Ovary (tissue), 3 donors: ENCODE measurements around the gene CACNB2.

ENCODE experiments used
- EP300 ChIP-seq: sonication (generic); formaldehyde crosslinking; IDR thresholded peaks from one replicate; pipeline ENCODE4 v1.6.1; 2017; ENCODE audit warnings: antibody characterized with exemption
- POLR2A ChIP-seq: fragments of 450-650 bp; IDR thresholded peaks from one replicate; pipeline ENCODE4 v1.6.1; 2017; ENCODE audit warnings: antibody characterized with exemption, mild to moderate bottlenecking, moderate library complexity
- TF ChIP-seq, protein P1 (sequence below), 3 donors: fragments of 450-650 bp in 2 of 3; fragments of 200-600 bp in 1 of 3; IDR thresholded peaks; one replicate each; pipeline versions ENCODE4 v1.5.1 to v1.8.0; 2016 to 2022; ENCODE audit warnings: antibody characterized with exemption in 3 of 3, mild to moderate bottlenecking in 1 of 3
- donor health status: DM: no; HTN: no; CAD: no.

DNA sequence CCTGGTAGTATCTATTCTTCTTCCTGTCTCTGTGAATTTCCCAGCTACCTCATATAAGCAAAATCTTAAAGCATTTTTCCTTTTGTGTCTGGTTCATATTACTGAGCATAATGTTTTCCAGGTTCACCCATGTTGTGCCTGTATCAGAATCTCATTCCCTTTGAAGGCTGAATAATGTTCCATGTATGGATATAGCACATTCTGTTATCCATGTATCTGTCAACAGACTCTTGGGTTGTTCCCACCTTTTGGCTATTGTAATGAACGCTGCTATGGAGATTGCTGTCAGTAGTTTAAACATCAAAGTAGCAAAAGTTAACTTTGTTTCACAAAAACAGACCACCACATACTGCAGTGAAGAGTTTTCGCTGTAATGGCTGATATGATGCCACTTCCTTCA lies 411.2 kb downstream of the CACNB2 start:
- TF ChIP-seq POLR2A = no peak
- TF ChIP-seq, protein P1, sequence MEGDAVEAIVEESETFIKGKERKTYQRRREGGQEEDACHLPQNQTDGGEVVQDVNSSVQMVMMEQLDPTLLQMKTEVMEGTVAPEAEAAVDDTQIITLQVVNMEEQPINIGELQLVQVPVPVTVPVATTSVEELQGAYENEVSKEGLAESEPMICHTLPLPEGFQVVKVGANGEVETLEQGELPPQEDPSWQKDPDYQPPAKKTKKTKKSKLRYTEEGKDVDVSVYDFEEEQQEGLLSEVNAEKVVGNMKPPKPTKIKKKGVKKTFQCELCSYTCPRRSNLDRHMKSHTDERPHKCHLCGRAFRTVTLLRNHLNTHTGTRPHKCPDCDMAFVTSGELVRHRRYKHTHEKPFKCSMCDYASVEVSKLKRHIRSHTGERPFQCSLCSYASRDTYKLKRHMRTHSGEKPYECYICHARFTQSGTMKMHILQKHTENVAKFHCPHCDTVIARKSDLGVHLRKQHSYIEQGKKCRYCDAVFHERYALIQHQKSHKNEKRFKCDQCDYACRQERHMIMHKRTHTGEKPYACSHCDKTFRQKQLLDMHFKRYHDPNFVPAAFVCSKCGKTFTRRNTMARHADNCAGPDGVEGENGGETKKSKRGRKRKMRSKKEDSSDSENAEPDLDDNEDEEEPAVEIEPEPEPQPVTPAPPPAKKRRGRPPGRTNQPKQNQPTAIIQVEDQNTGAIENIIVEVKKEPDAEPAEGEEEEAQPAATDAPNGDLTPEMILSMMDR (IDR thresholded peaks at IDR 0.05) = no peak
- no peak for TF ChIP-seq EP300
